Epidermal melanocyte (primary cell): ENCODE results near the gene PAQR5.
"Not testable (repeated sequence)": the region's sequence is repeated elsewhere in the genome, so short reads cannot be mapped to it uniquely, and the experiment has no call there.

Experiments used
- DNase-seq: peaks from one replicate; pipeline ENCODE4 v3.0.0; 2011; ENCODE audit warnings: low spot score; ENCODE audit not compliant: insufficient read length

The PAQR5 gene

GRCh38 chr15:69417581-69417980, 118.9 kb downstream of the PAQR5 start:
- no peak for DNase-seq

- DNase-seq: no peak
These were observed 122.8 kb downstream of the PAQR5 start for GRCh38 chr15:69421498-69421897.

GRCh38 chr15:69422336-69422895, 123.7 kb downstream of the PAQR5 start:
- no peak for DNase-seq

- no peak for DNase-seq
These were observed 125.3 kb downstream of the PAQR5 start for GRCh38 chr15:69424001-69424400.

- no peak for DNase-seq
These were observed 126.2 kb downstream of the PAQR5 start for GRCh38 chr15:69424748-69425413.

GRCh38 chr15:69433831-69434230, 135.1 kb downstream of the PAQR5 start:
- DNase-seq: no peak

- no peak for DNase-seq
These were observed 135.5 kb downstream of the PAQR5 start for GRCh38 chr15:69434238-69434637.

- no peak for DNase-seq
These were observed 136.0 kb downstream of the PAQR5 start for GRCh38 chr15:69434679-69435078.

- DNase-seq: no peak
These were observed 137.3 kb downstream of the PAQR5 start for GRCh38 chr15:69435985-69436384.

- no peak for DNase-seq
These were observed 138.2 kb downstream of the PAQR5 start for GRCh38 chr15:69436951-69437350.

GRCh38 chr15:69439623-69440022, 140.9 kb downstream of the PAQR5 start:
- DNase-seq: no peak

GRCh38 chr15:69443032-69443611, 144.4 kb downstream of the PAQR5 start:
- no peak for DNase-seq

GRCh38 chr15:69444686-69445085, 146.0 kb downstream of the PAQR5 start:
- DNase-seq: no peak

GRCh38 chr15:69446953-69447352, 148.2 kb downstream of the PAQR5 start:
- DNase-seq: no peak

GRCh38 chr15:69450221-69450620, 151.5 kb downstream of the PAQR5 start:
- not testable (repeated sequence) for DNase-seq

GRCh38 chr15:69450968-69451695, 152.4 kb downstream of the PAQR5 start:
- no peak for DNase-seq

- no peak for DNase-seq
These were observed 153.4 kb downstream of the PAQR5 start for GRCh38 chr15:69451951-69452691.

- DNase-seq: peak; percentile 87
These were observed 154.2 kb downstream of the PAQR5 start, which contains the start of gene RPLP1 for GRCh38 chr15:69452692-69453521. RPLP1 (plus strand) TSS chr15:69452818; CDS start chr15:69452949, 131 bp downstream.

- DNase-seq: no peak
These were observed 156.2 kb downstream of the PAQR5 start for GRCh38 chr15:69454953-69455352.
